ENCODE results near the gene ALPG. TPM values are rescaled to one million over a fixed set of nuclear protein-coding genes. Genes with fewer than 3 reads are reported as not detected.

Gene ALPG
- total and polyA plus RNA-seq, 9 of the 15 experiments (the other 6 are each of a cell fraction or from before 2014, with no cell fraction given): not detected

DNA sequence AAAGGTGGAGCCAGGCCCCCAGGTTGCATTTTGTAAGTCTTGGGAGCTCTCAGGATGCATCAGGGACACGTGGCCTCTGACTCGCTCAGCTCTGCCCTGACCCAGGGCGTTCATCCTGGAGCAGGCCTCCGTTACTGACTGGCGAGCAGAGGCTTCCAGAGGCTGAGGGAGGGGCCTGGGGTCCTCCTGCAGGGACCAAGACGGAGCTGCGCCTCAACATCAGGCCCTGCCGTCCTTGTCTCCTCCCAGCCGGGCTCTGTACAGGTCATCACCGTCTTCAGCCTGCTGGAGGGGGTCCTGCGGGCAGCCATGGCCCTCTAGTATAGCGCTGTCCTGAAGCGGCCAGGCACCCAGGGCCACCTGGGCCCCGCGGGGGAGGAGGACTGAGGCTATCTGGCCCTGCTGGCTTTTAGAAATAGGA, 38.3 kb upstream of the ALPG start (continued):
- TF ChIP-seq, protein P1, sequence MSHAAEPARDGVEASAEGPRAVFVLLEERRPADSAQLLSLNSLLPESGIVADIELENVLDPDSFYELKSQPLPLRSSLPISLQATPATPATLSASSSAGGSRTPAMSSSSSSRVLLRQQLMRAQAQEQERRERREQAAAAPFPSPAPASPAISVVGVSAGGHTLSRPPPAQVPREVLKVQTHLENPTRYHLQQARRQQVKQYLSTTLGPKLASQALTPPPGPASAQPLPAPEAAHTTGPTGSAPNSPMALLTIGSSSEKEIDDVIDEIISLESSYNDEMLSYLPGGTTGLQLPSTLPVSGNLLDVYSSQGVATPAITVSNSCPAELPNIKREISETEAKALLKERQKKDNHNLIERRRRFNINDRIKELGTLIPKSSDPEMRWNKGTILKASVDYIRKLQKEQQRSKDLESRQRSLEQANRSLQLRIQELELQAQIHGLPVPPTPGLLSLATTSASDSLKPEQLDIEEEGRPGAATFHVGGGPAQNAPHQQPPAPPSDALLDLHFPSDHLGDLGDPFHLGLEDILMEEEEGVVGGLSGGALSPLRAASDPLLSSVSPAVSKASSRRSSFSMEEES (CRISPR knock-in tag; IDR thresholded peaks at IDR 0.05): no peak
- TF ChIP-seq MYBL2 (IDR thresholded peaks at IDR 0.05; ENCODE audit: low read depth) (no peak), MYBL2 (CRISPR knock-in tag; IDR thresholded peaks at IDR 0.05; ENCODE audit: borderline replicate concordance) (no peak), SP1 (CRISPR knock-in tag; IDR thresholded peaks at IDR 0.05) (no peak), EP400 (IDR thresholded peaks at IDR 0.05) (no peak)
- TF ChIP-seq, protein P2, sequence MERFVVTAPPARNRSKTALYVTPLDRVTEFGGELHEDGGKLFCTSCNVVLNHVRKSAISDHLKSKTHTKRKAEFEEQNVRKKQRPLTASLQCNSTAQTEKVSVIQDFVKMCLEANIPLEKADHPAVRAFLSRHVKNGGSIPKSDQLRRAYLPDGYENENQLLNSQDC (CRISPR knock-in tag; IDR thresholded peaks at IDR 0.05): no peak

DNA sequence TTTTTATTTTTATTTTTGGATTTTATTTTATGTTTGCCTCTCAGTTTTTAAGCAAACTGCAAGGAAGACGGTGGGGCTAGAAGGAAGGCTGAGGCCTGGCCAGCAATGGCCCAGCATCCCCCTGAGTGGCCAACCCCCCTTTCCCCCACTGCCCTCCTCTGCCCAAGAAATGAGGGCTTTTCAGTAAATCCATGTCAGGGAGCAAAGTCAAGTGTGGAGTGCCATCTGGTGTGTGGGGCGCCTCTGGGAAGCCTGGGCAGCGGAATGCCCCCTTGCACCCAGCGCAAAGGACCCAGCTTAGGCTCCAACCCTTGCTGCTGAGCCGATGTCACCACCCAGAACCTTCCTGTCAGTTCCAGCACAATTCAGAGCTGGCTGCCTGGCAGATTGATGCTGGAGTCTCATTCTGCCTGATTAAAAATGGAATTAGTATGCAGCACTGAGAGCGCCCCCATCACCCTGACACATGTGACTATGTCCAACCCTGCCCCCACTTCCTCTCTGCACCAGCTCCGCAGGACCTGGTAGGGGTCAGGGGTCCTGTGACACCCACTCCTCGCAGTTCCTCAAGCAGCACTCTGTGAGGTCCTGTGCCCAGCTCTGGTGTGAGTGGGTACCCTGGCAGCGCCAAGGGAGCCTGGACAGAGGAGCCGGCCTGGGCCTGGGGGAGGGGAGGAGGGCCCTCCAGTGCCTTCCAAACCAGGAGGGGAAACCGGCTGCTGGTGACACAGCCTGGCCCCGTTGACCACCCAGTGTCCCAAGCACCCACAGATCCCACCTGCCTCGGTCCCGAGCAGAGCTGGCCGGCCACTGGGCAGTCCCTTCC, 37.3 kb upstream of the ALPG start:
- no peaks in the 10 kb centered on the region for H3K36me3 ChIP-seq (ENCODE audit: control insufficient read depth, insufficient read depth, low read length)
- WGBS (ENCODE audit: insufficient coverage, low coverage, missing lambda C conversion rate): 2% methylated on average over 9 of the region's 15 CpGs
- no peak for FAIRE-seq
- no peak for ATAC-seq
- H2AFZ ChIP-seq (ENCODE audit: low read depth, low read length): no peak overlapping the region
- no peaks in the 10 kb centered on the region for H3K79me2 ChIP-seq (ENCODE audit: control insufficient read depth, insufficient read depth, low read length)
- H3K9me1 ChIP-seq (ENCODE audit: control insufficient read depth, insufficient read depth, low read length): no peaks in the 10 kb centered on the region
- H3K4me3 ChIP-seq: no peak overlapping the region
- no peak for DNase-seq (ENCODE audit: extremely low read depth in 1 of 4, low spot score in 3 of 4)
- BruUV-seq (replicated peaks): no TSS peak
- intact Hi-C loops (cut with micrococcal nuclease) (loop anchor here (5.0 kb wide), 1 partner anchor 73 kb away; no protein-coding TSS in a partner anchor), in situ Hi-C loops (cut with MboI) (no loop called here)
- H4K20me1 ChIP-seq (replicated peaks; ENCODE audit: control insufficient read depth, insufficient read depth, low read length): no peaks in the 10 kb centered on the region
- H3K9ac ChIP-seq (ENCODE audit: insufficient read depth in 1 of 2, low read depth in 2 of 2, low read length in 2 of 2): no peak overlapping the region
- ChIA-PET POLR2A (no interaction called here), CTCF (ENCODE audit: low intra/inter-chr PET ratio) (no interaction called here)
- no peak overlapping the region for H3K4me2 ChIP-seq (ENCODE audit: insufficient read depth, low read length)
- H3K27ac ChIP-seq (ENCODE audit: extremely low read depth, low read depth, low read length): no peak overlapping the region
- H3K4me1 ChIP-seq (replicated peaks in 1 of 2; ENCODE audit: control insufficient read depth in 2 of 2, insufficient read depth in 2 of 2, low read length in 2 of 2): no peaks in the 10 kb centered on the region
- TF ChIP-seq ZFP30 (CRISPR knock-in tag; IDR thresholded peaks at IDR 0.05; ENCODE audit: borderline replicate concordance) (no peak), ZNF143 (CRISPR knock-in tag; IDR thresholded peaks at IDR 0.05) (no peak), TAF9B (IDR thresholded peaks at IDR 0.05; ENCODE audit: partially characterized antibody) (no peak), POLR2H (tag; IDR thresholded peaks at IDR 0.05; ENCODE audit: low read depth) (no peak), ZNF584 (CRISPR knock-in tag; IDR thresholded peaks at IDR 0.05; ENCODE audit: low read depth) (no peak)
- TF ChIP-seq, protein P3, sequence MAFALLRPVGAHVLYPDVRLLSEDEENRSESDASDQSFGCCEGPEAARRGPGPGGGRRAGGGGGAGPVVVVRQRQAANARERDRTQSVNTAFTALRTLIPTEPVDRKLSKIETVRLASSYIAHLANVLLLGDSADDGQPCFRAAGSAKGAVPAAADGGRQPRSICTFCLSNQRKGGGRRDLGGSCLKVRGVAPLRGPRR (CRISPR knock-in tag; IDR thresholded peaks at IDR 0.05): no peak
- TF ChIP-seq, protein P4, sequence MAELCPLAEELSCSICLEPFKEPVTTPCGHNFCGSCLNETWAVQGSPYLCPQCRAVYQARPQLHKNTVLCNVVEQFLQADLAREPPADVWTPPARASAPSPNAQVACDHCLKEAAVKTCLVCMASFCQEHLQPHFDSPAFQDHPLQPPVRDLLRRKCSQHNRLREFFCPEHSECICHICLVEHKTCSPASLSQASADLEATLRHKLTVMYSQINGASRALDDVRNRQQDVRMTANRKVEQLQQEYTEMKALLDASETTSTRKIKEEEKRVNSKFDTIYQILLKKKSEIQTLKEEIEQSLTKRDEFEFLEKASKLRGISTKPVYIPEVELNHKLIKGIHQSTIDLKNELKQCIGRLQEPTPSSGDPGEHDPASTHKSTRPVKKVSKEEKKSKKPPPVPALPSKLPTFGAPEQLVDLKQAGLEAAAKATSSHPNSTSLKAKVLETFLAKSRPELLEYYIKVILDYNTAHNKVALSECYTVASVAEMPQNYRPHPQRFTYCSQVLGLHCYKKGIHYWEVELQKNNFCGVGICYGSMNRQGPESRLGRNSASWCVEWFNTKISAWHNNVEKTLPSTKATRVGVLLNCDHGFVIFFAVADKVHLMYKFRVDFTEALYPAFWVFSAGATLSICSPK (IDR thresholded peaks at IDR 0.05; ENCODE audit: borderline replicate concordance): no peak
- no peaks in the 10 kb centered on the region for H3K9me3 ChIP-seq (replicated peaks; ENCODE audit: control insufficient read depth, insufficient read depth, low read depth, low read length)
- H3K27me3 ChIP-seq (ENCODE audit: control insufficient read depth in 2 of 2, insufficient read depth in 2 of 2, low read length in 2 of 2): peaks cover 0 to 17% of the 10 kb centered on the region in 2 experiments; a peak in 1 of 5 replicates
